ENCODE results near the gene KCNJ12.

GRCh38 chr17:21464611-21465021 is 88.5 kb downstream of the KCNJ12 start:
- TF ChIP-seq CBX2 (IDR thresholded peaks at IDR 0.05; ENCODE audit: borderline replicate concordance, low read depth) = no peak
- no peak for TF ChIP-seq CEBPB (IDR thresholded peaks at IDR 0.05)
- TF ChIP-seq NFE2L2 (conservative IDR thresholded peaks at IDR 0.05; ENCODE audit: low read length) = no peak
- no peak for TF ChIP-seq RCOR1 (IDR thresholded peaks at IDR 0.05; ENCODE audit: low read depth, low read length)
- no peak for TF ChIP-seq CTCF (IDR thresholded peaks at IDR 0.05)
- TF ChIP-seq POLR2A (IDR thresholded peaks at IDR 0.05; ENCODE audit: low read length) = no peak

Data from A549 (cell line).